ENCODE data around the gene ROR1.

DNA sequence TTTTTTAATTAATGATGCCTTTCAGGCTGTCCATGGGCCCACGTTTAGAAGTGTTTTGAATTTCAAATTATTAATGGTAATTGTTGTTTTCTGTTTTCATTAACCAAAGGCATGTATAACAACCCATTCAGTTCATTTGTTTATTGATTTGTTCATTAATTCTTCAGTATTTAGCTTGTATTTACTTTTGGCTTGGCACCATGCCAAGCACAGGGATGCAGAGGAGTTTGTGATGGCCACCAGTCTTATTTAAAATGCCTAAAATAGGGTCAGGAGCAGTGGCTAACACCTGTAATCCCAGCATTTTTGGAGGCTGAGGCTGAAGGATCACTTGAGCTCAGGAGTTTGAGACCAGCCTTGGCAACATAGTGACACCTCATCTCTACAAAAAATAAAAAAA lies 75.3 kb downstream of the ROR1 start:
- no peak for TF ChIP-seq POLR2AphosphoS5 (IDR thresholded peaks at IDR 0.05; ENCODE audit: low read depth, low read length)
- TF ChIP-seq, protein P1, sequence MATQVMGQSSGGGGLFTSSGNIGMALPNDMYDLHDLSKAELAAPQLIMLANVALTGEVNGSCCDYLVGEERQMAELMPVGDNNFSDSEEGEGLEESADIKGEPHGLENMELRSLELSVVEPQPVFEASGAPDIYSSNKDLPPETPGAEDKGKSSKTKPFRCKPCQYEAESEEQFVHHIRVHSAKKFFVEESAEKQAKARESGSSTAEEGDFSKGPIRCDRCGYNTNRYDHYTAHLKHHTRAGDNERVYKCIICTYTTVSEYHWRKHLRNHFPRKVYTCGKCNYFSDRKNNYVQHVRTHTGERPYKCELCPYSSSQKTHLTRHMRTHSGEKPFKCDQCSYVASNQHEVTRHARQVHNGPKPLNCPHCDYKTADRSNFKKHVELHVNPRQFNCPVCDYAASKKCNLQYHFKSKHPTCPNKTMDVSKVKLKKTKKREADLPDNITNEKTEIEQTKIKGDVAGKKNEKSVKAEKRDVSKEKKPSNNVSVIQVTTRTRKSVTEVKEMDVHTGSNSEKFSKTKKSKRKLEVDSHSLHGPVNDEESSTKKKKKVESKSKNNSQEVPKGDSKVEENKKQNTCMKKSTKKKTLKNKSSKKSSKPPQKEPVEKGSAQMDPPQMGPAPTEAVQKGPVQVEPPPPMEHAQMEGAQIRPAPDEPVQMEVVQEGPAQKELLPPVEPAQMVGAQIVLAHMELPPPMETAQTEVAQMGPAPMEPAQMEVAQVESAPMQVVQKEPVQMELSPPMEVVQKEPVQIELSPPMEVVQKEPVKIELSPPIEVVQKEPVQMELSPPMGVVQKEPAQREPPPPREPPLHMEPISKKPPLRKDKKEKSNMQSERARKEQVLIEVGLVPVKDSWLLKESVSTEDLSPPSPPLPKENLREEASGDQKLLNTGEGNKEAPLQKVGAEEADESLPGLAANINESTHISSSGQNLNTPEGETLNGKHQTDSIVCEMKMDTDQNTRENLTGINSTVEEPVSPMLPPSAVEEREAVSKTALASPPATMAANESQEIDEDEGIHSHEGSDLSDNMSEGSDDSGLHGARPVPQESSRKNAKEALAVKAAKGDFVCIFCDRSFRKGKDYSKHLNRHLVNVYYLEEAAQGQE (IDR thresholded peaks at IDR 0.05; ENCODE audit: insufficient read depth in 1 of 2, low read depth in 2 of 2, low read length in 2 of 2): no peak
- TF ChIP-seq SIN3A (IDR thresholded peaks at IDR 0.05; ENCODE audit: borderline replicate concordance, insufficient read depth, low read length): no peak
- no peak for TF ChIP-seq TAF1 (IDR thresholded peaks at IDR 0.05; ENCODE audit: borderline replicate concordance, insufficient read depth, low read length)
- no peak for TF ChIP-seq FOXP2 (optimal IDR thresholded peaks at IDR 0.05; ENCODE audit: borderline replicate concordance, extremely low read depth, extremely low read length, insufficient read depth)
